ENCODE results near the gene STXBP4. TPM values are rescaled to one million over a fixed set of nuclear protein-coding genes. Genes with fewer than 3 reads are reported as not detected.

STXBP4 gene
- total and polyA plus RNA-seq, 2 donors (not counting 3 experiments of a cell fraction or from before 2014, with no cell fraction given) = 1.9 to 12.9 TPM

DNA sequence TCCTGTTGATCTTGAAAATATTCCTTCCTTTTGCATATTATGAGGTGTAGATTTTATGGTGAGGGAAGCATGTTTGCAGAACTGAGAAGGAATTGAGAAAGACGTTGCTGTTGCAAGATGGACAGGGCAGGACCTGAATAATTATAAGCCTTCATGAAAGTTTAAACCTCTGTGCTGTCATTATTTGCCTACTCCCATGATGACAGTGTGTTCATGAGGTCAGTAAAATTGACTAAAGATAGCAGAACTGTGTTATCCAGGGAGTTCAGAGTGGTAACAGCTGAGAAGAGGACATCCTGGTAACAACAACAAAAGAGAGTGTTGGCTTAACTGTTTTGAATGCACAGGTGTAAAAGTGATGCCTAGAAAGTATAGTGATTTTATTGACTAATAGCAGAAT is 250.9 kb downstream of the STXBP4 start:
- POLR2A ChIA-PET = no interaction called here
- Histone ChIP-seq H3K27me3 (ENCODE audit: control insufficient read depth in 2 of 2, insufficient read depth in 2 of 2, low read length in 2 of 2) (peaks cover 4 to 6% of the 10 kb centered on the region in 2 experiments), H2AFZ (ENCODE audit: low read depth, low read length) (no peak overlapping the region), H3K4me2 (ENCODE audit: insufficient read depth, low read length) (no peak overlapping the region), H3K27ac (ENCODE audit: insufficient read depth, low read depth, low read length) (no peak overlapping the region), H4K20me1 (replicated peaks; ENCODE audit: control insufficient read depth, extremely low read depth, insufficient read depth, low read length) (no peaks in the 10 kb centered on the region), H3K36me3 (ENCODE audit: control insufficient read depth in 2 of 2, extremely low read depth in 1 of 2, insufficient read depth in 2 of 2, low read length in 2 of 2) (no peaks in the 10 kb centered on the region), H3K4me1 (ENCODE audit: control insufficient read depth, extremely low read depth, insufficient read depth, low read length) (no peaks in the 10 kb centered on the region), H3K79me2 (ENCODE audit: control insufficient read depth, insufficient read depth, low read length) (no peaks in the 10 kb centered on the region), H3K9me1 (replicated peaks; ENCODE audit: control insufficient read depth, extremely low read depth, insufficient read depth, low read length) (no peaks in the 10 kb centered on the region), H3K4me3 (replicated peaks in 1 of 3; ENCODE audit: insufficient read depth in 1 of 3, low read depth in 1 of 3, low read length in 3 of 3) (no peak overlapping the region), H3K9me3 (replicated peaks; ENCODE audit: control insufficient read depth, insufficient read depth, low read length) (no peaks in the 10 kb centered on the region), H3K9ac (replicated peaks; ENCODE audit: extremely low read depth, insufficient read depth, low read length) (no peak overlapping the region)
- no TSS peak for BruUV-seq (replicated peaks)
- TF ChIP-seq POLR2AphosphoS5 (IDR thresholded peaks at IDR 0.05; ENCODE audit: insufficient read depth, low read depth, low read length) (no peak), POLR2A (IDR thresholded peaks at IDR 0.05; ENCODE audit: low read depth, low read length) (no peak), MYC (IDR thresholded peaks at IDR 0.05; ENCODE audit: low read depth, low read length) (no peak), FOS (IDR thresholded peaks at IDR 0.05; ENCODE audit: borderline replicate concordance, insufficient read depth, low read length) (no peak), EZH2 (IDR thresholded peaks at IDR 0.05; ENCODE audit: borderline replicate concordance, low read depth, low read length, severe bottlenecking) (no peak), GATA2 (IDR thresholded peaks at IDR 0.05; ENCODE audit: insufficient read depth, insufficient read length, low read depth, low read length) (no peak), JUN (IDR thresholded peaks at IDR 0.05; ENCODE audit: borderline replicate concordance, insufficient read depth, insufficient read length, low read depth) (no peak)
- TF ChIP-seq, protein P1, sequence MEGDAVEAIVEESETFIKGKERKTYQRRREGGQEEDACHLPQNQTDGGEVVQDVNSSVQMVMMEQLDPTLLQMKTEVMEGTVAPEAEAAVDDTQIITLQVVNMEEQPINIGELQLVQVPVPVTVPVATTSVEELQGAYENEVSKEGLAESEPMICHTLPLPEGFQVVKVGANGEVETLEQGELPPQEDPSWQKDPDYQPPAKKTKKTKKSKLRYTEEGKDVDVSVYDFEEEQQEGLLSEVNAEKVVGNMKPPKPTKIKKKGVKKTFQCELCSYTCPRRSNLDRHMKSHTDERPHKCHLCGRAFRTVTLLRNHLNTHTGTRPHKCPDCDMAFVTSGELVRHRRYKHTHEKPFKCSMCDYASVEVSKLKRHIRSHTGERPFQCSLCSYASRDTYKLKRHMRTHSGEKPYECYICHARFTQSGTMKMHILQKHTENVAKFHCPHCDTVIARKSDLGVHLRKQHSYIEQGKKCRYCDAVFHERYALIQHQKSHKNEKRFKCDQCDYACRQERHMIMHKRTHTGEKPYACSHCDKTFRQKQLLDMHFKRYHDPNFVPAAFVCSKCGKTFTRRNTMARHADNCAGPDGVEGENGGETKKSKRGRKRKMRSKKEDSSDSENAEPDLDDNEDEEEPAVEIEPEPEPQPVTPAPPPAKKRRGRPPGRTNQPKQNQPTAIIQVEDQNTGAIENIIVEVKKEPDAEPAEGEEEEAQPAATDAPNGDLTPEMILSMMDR (IDR thresholded peaks at IDR 0.05; ENCODE audit: extremely low read depth in 1 of 2, insufficient read depth in 1 of 2, low read depth in 1 of 2, low read length in 2 of 2) = no peak
- TF ChIP-seq, protein P2, sequence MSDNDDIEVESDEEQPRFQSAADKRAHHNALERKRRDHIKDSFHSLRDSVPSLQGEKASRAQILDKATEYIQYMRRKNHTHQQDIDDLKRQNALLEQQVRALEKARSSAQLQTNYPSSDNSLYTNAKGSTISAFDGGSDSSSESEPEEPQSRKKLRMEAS (IDR thresholded peaks at IDR 0.05; ENCODE audit: insufficient read depth, insufficient read length) = no peak
- CTCF ChIA-PET = interaction anchor here (1.1 kb wide), 1 partner anchor 11 kb away, joined by 3 read pairs; no protein-coding TSS in a partner anchor
- DNase-seq (ENCODE audit: low read depth, low spot score) (no peak), FAIRE-seq (no peak)
- intact Hi-C loops (cut with micrococcal nuclease) (no loop called here), dilution Hi-C loops (cut with MboI; ENCODE audit: extremely low pct_ligation_motif_present, low sequenced_read_pairs) (no loop called here)
